ENCODE data around the gene FAM200B.

FAM200B gene

DNA sequence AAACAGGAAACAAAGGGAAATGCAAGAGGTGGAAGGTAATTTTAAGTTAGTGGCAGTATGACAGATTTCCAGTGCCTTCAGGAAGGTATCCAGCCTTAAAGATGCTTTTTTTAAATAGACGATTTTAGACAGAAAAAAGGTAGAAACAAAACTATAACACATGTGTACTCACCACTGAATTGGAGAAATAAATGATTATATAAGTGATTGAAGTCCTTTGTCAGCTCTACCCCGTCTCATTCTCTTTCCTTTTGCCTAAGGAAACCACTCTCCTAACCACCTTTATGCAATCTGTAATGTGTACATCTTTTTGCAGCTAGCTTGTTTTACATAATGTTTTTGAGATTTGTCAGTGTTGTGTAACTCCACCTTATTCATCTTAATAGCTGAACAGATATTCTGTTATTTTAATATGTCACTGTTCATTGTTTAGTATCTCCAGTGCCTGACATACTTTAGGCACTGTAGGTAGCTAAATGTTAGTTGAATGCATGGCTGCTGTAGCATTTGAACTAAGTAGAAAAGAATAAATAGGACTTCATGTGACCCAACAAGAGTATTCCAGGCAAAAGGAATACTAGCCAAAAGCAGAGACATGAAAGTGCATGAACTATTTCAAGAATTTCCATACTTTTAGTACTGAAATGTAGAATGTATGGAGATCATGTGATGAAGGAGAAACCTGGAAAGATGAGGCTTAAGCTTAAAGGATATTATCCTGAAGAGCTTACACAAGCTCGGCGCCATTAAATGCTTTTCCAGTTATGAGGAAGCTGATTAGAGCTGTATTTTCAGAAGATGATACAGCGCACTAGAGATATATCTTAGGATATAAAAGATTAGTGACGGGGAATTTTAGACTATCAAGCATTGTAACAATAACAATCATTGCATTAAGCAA is 865 bp downstream of the FAM200B start:
- H3K9me3 ChIP-seq (ENCODE audit: control insufficient read depth, insufficient read depth, low read length): no peaks in the 10 kb centered on the region
- H3K9ac ChIP-seq (ENCODE audit: low read depth, low read length): peak overlapping the region; percentile 96
- H3K36me3 ChIP-seq (ENCODE audit: control insufficient read depth, insufficient read depth, low read length): peaks cover 26% of the 10 kb centered on the region
- peak overlapping the region; percentile 99 for H3K27ac ChIP-seq (ENCODE audit: low read depth, low read length)
- peaks cover 40% of the 10 kb centered on the region for H3K4me1 ChIP-seq (ENCODE audit: control insufficient read depth, insufficient read depth, low read length)
- peak overlapping the region; percentile 95 for H3K4me3 ChIP-seq (ENCODE audit: low read depth, low read length)
- H3K27me3 ChIP-seq (ENCODE audit: control insufficient read depth, insufficient read depth, low read length): no peaks in the 10 kb centered on the region

DNA sequence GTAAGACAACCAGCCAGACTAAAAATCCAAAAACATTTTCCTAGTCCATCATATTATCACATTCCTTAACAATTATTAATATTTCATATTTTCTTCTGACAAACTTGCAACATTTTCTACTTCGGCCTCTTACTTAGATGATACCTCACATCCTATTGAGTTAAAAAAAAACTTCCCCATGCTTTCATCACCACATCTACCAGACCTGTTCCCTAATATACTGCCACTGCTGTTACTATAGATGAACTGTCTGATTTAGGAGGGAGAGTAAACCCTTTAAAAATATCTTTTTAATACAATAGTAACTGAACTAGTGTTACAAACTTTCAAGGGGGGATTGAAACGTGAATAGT is 1.5 kb downstream of the FAM200B start:
- peak overlapping the region; percentile 96; the same call in 1 of the 2 replicates for H3K9ac ChIP-seq (ENCODE audit: low read depth, low read length)
- H3K4me3 ChIP-seq (ENCODE audit: low read depth, low read length): peak overlapping the region; percentile 95
- no peaks in the 10 kb centered on the region for H3K9me3 ChIP-seq (ENCODE audit: control insufficient read depth, insufficient read depth, low read length)
- H3K4me1 ChIP-seq (ENCODE audit: control insufficient read depth, insufficient read depth, low read length): peaks cover 35% of the 10 kb centered on the region
- peaks cover 27% of the 10 kb centered on the region for H3K36me3 ChIP-seq (ENCODE audit: control insufficient read depth, insufficient read depth, low read length)
- H3K27ac ChIP-seq (ENCODE audit: low read depth, low read length): peak overlapping the region; percentile 99
- H3K27me3 ChIP-seq (ENCODE audit: control insufficient read depth, insufficient read depth, low read length): no peaks in the 10 kb centered on the region

DNA sequence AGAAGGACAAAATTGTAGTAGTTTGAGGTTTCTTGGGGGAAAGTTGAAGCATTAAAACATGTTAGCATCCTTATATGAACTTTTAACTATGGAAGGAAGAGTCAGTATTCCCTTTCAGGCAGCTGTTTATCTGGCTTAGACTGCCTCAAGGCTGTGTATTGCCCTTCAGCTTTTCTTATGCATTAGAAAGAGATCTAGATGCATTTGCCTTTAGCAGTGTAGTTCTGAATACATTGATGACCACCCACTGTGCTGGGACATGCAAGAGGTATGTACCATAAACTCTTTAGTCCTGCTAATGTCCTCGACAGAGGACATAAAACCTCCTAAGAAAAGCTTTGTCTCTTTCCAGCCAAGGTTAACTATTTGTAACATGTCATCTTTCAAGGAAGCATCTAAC is 2.9 kb downstream of the FAM200B start:
- H3K27me3 ChIP-seq (ENCODE audit: control insufficient read depth, insufficient read depth, low read length): no peaks in the 10 kb centered on the region
- H3K9ac ChIP-seq (ENCODE audit: low read depth, low read length): peak overlapping the region; percentile 62
- no peaks in the 10 kb centered on the region for H3K9me3 ChIP-seq (ENCODE audit: control insufficient read depth, insufficient read depth, low read length)
- peaks cover 40% of the 10 kb centered on the region for H3K36me3 ChIP-seq (ENCODE audit: control insufficient read depth, insufficient read depth, low read length)
- peak overlapping the region; percentile 86 for H3K27ac ChIP-seq (ENCODE audit: low read depth, low read length)
- H3K4me3 ChIP-seq (ENCODE audit: low read depth, low read length): peak overlapping the region; percentile 95
- peaks cover 28% of the 10 kb centered on the region for H3K4me1 ChIP-seq (ENCODE audit: control insufficient read depth, insufficient read depth, low read length)

DNA sequence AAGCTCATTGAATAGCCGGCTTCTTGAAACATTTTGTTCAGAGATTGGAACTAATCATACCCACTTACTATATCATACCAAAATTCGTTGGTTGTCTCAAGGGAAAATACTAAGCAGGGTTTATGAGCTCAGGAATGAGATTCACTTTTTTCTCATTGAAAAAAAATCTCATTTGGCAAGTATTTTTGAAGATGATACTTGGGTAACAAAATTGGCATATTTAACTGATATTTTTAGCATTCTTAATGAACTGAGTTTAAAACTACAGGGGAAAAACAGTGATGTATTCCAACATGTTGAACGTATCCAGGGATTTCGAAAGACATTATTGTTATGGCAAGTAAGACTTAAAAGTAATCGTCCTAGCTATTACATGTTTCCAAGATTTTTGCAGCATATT is 6.4 kb downstream of the FAM200B start:
- Histone ChIP-seq H3K27ac (ENCODE audit: low read depth, low read length) (no peak overlapping the region), H3K36me3 (ENCODE audit: control insufficient read depth, insufficient read depth, low read length) (peaks cover 37% of the 10 kb centered on the region)

DNA sequence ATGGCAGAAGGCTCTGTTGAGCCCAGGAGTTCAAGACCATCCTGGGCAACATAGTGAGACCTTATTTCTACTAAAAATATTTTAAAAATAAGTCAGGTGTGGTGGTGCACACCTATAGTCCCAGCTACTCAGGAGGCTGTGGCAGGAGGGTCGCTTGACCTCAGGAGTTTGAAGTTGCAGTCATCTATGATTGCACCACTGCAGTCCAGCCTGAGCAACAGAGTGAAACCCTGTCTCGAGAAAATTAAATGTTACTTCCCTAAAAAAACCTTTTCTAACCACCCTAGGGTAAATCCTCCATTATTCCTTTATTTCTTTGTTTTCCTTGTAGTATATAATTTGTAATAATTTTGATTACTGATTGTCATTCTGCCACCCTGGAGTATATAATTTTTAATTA is 7.9 kb downstream of the FAM200B start:
- no peak overlapping the region for H3K9ac ChIP-seq (ENCODE audit: low read depth, low read length)

More for the DNA sequence above, 6.4 kb downstream of the FAM200B start:
- Histone ChIP-seq H3K4me3 (ENCODE audit: low read depth, low read length) (no peak overlapping the region), H3K27me3 (ENCODE audit: control insufficient read depth, insufficient read depth, low read length) (no peaks in the 10 kb centered on the region), H3K9ac (ENCODE audit: low read depth, low read length) (no peak overlapping the region), H3K9me3 (ENCODE audit: control insufficient read depth, insufficient read depth, low read length) (no peaks in the 10 kb centered on the region), H3K4me1 (ENCODE audit: control insufficient read depth, insufficient read depth, low read length) (peaks cover 44% of the 10 kb centered on the region)

DNA sequence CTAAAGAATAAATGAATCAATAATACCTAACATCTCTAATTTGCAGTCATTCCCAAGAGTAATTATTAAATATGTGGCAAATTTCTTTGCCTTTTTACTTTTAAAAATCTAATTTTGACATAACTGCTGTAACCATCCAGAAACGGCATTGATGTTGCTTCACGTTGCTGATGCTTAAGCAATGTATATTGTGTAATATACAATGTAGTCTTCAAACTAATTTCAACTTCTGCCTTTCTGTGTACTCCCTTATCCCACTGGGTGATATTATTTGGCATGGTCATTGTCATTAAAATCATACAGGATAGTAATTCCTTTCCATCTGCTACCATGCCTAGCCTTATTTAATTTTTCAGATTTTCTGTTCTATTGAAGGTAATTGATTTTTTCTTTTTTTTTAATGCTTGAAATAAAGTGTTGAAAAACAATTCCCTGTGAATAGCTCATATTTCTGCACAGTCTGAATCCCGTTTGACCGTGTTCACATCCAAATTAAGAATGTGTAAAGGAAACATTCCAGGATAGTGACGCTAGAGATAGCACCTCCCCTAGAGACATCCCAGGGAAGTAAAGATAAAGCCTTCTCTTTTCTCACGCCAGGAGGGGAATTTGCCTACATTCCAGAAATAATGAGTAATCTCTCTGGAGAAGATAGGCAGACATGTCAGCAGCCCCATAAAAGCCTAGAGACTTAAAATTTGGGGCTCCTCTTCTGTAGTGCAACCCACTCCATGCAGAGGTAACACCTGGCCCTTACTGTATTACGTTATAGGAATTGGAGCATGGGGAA is 8.6 kb downstream of the FAM200B start:
- H3K27ac ChIP-seq (ENCODE audit: low read depth, low read length): peak overlapping the region; percentile 96
- H3K27me3 ChIP-seq (ENCODE audit: control insufficient read depth, insufficient read depth, low read length): no peaks in the 10 kb centered on the region
- H3K9me3 ChIP-seq (ENCODE audit: control insufficient read depth, insufficient read depth, low read length): no peaks in the 10 kb centered on the region
- H3K9ac ChIP-seq (ENCODE audit: low read depth, low read length): peak overlapping the region; percentile 13; the same call in 1 of the 2 replicates
- H3K36me3 ChIP-seq (ENCODE audit: control insufficient read depth, insufficient read depth, low read length): peaks cover 37% of the 10 kb centered on the region
- peaks cover 28% of the 10 kb centered on the region for H3K4me1 ChIP-seq (ENCODE audit: control insufficient read depth, insufficient read depth, low read length)
- H3K4me3 ChIP-seq (ENCODE audit: low read depth, low read length): no peak overlapping the region

More for the DNA sequence above, 7.9 kb downstream of the FAM200B start:
- Histone ChIP-seq H3K27me3 (ENCODE audit: control insufficient read depth, insufficient read depth, low read length) (no peaks in the 10 kb centered on the region), H3K4me1 (ENCODE audit: control insufficient read depth, insufficient read depth, low read length) (peaks cover 30% of the 10 kb centered on the region), H3K36me3 (ENCODE audit: control insufficient read depth, insufficient read depth, low read length) (peaks cover 37% of the 10 kb centered on the region), H3K9me3 (ENCODE audit: control insufficient read depth, insufficient read depth, low read length) (no peaks in the 10 kb centered on the region), H3K4me3 (ENCODE audit: low read depth, low read length) (no peak overlapping the region), H3K27ac (ENCODE audit: low read depth, low read length) (peak overlapping the region; percentile 96)

DNA sequence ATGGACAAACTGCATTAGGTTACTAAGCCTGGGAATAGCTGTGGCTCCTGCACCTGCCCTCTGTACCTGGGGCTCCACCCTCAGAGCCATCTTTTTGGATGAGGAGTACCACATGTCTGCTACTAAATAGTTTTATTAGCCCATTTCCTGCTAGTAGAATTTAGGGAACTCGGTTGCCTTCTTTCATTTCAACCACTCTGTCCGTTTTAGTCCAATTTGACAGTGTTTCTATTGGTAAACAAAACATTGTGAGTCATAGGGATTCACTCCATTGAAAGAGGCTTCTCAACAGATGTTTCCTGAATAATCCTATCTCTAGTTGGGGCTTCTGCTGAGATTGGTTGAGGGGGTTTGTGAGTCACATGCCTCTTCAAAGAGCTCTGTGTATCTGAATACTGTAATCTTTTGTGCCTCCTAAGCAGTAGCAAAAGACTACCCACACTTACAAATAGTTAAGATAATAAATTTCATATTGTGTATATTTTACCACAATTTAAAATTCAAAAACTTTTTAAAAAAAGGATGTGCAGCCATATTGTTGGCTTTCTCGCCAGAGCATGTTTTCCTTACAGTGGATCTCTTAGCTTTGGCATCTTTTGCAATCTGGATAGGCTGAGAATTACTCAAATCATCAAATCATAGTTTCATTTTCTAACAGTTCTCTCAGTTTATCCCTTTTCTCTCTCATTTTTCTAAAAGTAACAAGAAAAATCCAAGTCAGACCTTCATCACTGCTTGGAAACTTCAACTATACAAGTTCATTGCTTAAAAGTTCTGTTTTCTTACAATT is 9.9 kb downstream of the FAM200B start:
- Histone ChIP-seq H3K4me3 (ENCODE audit: low read depth, low read length) (no peak overlapping the region), H3K4me1 (ENCODE audit: control insufficient read depth, insufficient read depth, low read length) (peaks cover 35% of the 10 kb centered on the region), H3K36me3 (ENCODE audit: control insufficient read depth, insufficient read depth, low read length) (peaks cover 30% of the 10 kb centered on the region), H3K27ac (ENCODE audit: low read depth, low read length) (peak overlapping the region; percentile 96), H3K9me3 (ENCODE audit: control insufficient read depth, insufficient read depth, low read length) (no peaks in the 10 kb centered on the region), H3K9ac (ENCODE audit: low read depth, low read length) (no peak overlapping the region; the same call in 1 of the 2 replicates), H3K27me3 (ENCODE audit: control insufficient read depth, insufficient read depth, low read length) (no peaks in the 10 kb centered on the region)

DNA sequence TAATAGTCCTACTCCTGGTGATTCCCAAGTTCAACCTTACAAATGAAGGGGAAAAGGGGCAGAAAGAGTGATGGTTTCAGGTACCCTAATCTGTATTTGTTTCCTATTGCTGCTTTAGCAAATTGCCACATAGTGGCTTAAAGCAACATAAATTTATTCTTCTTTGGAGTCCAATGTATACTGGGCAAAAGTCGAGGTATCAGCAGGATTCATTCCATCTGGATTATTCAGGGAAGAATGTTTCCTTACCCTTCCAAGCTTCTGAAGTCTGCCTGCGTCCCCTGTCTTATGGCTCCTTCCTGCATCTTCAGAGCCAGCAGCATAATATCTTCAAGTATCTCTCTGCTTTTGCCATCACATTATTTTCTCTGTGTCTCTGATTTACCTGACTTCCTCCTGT is 11.0 kb downstream of the FAM200B start:
- Histone ChIP-seq H3K9ac (ENCODE audit: low read depth, low read length) (no peak overlapping the region), H3K27ac (ENCODE audit: low read depth, low read length) (no peak overlapping the region), H3K9me3 (ENCODE audit: control insufficient read depth, insufficient read depth, low read length) (no peaks in the 10 kb centered on the region), H3K36me3 (ENCODE audit: control insufficient read depth, insufficient read depth, low read length) (peaks cover 19% of the 10 kb centered on the region), H3K4me3 (ENCODE audit: low read depth, low read length) (no peak overlapping the region), H3K4me1 (ENCODE audit: control insufficient read depth, insufficient read depth, low read length) (peaks cover 35% of the 10 kb centered on the region), H3K27me3 (ENCODE audit: control insufficient read depth, insufficient read depth, low read length) (no peaks in the 10 kb centered on the region)

DNA sequence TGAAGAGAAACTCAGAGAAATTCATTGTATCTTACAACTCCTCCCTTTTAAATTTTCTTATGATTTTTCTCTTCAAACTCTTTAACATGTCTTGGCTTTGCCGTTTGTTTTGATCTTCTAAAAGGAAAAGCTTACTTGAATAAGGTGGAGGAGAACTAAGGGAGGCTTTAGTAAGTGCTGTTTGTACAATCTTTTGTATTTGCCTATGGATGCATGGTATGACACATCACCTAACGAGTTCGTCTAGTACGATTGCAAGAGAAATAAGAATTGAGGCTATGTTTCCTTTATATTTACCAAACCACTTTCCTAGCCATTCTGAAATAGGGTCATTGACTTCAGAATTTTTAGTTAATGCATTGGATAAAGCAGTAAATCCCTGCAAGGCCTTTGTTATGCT is 12.8 kb downstream of the FAM200B start:
- peaks cover 35% of the 10 kb centered on the region for H3K4me1 ChIP-seq (ENCODE audit: control insufficient read depth, insufficient read depth, low read length)
- H3K9me3 ChIP-seq (ENCODE audit: control insufficient read depth, insufficient read depth, low read length): no peaks in the 10 kb centered on the region
- H3K36me3 ChIP-seq (ENCODE audit: control insufficient read depth, insufficient read depth, low read length): peaks cover 2% of the 10 kb centered on the region; the same call in 1 of the 2 replicates
- H3K27ac ChIP-seq (ENCODE audit: low read depth, low read length): peak overlapping the region; percentile 75
- no peak overlapping the region for H3K4me3 ChIP-seq (ENCODE audit: low read depth, low read length)
- no peak overlapping the region for H3K9ac ChIP-seq (ENCODE audit: low read depth, low read length)
- H3K27me3 ChIP-seq (ENCODE audit: control insufficient read depth, insufficient read depth, low read length): no peaks in the 10 kb centered on the region

DNA sequence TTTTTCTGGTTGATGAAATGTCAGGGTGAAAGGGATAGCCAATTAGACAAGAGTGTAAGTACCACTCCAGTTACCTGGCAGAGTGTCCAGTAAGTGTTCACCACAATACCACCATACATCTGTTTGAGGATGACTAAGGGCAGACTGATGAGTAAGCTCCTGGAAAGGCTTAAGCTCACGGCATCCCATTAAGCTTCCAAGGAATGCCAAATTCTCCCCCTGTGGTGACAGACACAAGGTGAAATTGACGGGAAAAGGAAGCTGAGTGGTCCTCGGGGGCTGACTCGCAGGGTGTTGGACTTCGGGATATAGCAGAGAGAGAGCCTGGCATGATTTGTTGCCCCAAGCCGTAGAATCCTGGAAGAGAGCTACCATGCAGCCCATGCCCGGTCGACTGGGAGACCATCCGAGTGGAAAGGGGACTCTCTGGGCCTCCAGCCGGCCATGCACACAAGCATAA is 13.6 kb downstream of the FAM200B start:
- H3K27ac ChIP-seq (ENCODE audit: low read depth, low read length): peak overlapping the region; percentile 75
- H3K9ac ChIP-seq (ENCODE audit: low read depth, low read length): no peak overlapping the region
- H3K36me3 ChIP-seq (ENCODE audit: control insufficient read depth, insufficient read depth, low read length): no peaks in the 10 kb centered on the region
- H3K9me3 ChIP-seq (ENCODE audit: control insufficient read depth, insufficient read depth, low read length): no peaks in the 10 kb centered on the region
- H3K27me3 ChIP-seq (ENCODE audit: control insufficient read depth, insufficient read depth, low read length): no peaks in the 10 kb centered on the region
- peaks cover 28% of the 10 kb centered on the region for H3K4me1 ChIP-seq (ENCODE audit: control insufficient read depth, insufficient read depth, low read length)
- H3K4me3 ChIP-seq (ENCODE audit: low read depth, low read length): no peak overlapping the region
